Measurements from ENCODE around the gene ASCC3. TPM values are rescaled to one million over a fixed set of nuclear protein-coding genes. Genes with fewer than 3 reads are reported as not detected.

Gene ASCC3
- polyA plus RNA-seq, 1 experiment: 56.0 TPM

DNA sequence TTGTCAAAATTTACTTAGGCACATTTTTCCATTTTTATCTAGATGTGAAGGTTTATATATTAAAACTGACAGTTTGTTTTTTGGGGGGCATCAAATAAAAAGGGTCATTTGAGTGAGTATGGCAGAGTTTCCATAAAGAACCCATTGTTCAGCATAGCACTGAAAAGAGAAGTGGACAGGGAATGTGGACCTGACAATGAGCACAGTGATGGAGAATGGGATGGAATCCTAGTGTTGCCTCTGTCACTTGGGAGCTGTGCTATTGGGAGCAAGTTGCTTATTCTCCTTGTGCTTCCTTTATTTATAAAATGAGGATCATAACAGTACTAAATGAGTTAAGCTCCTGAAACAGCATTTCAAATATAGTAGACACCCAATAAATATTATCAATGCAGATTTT lies 285.7 kb downstream of the ASCC3 start:
- H3K4me3 ChIP-seq (ENCODE audit: low read depth, low read length): no peak overlapping the region
- H3K9me3 ChIP-seq (ENCODE audit: control insufficient read depth, insufficient read depth, low read length): no peaks in the 10 kb centered on the region
- no peaks in the 10 kb centered on the region for H3K27me3 ChIP-seq (ENCODE audit: control insufficient read depth, insufficient read depth, low read length)
- no peak for DNase-seq (ENCODE audit: low read depth, low spot score)
- H3K27ac ChIP-seq (ENCODE audit: low read depth, low read length): no peak overlapping the region
- TF ChIP-seq, protein P1, sequence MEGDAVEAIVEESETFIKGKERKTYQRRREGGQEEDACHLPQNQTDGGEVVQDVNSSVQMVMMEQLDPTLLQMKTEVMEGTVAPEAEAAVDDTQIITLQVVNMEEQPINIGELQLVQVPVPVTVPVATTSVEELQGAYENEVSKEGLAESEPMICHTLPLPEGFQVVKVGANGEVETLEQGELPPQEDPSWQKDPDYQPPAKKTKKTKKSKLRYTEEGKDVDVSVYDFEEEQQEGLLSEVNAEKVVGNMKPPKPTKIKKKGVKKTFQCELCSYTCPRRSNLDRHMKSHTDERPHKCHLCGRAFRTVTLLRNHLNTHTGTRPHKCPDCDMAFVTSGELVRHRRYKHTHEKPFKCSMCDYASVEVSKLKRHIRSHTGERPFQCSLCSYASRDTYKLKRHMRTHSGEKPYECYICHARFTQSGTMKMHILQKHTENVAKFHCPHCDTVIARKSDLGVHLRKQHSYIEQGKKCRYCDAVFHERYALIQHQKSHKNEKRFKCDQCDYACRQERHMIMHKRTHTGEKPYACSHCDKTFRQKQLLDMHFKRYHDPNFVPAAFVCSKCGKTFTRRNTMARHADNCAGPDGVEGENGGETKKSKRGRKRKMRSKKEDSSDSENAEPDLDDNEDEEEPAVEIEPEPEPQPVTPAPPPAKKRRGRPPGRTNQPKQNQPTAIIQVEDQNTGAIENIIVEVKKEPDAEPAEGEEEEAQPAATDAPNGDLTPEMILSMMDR (IDR thresholded peaks at IDR 0.05; ENCODE audit: low read depth, low read length): no peak
- CTCF ChIA-PET: interaction anchor here (0.6 to 1.3 kb wide), 2 partner anchors 9 to 488 kb away, joined by 3 to 6 read pairs; no protein-coding TSS in a partner anchor
- POLR2A ChIA-PET: no interaction called here

GRCh38 chr6:100593522-100593921 lies 287.6 kb downstream of the ASCC3 start:
- TF ChIP-seq, protein P1 (IDR thresholded peaks at IDR 0.05; ENCODE audit: low read depth, low read length): no peak
- H3K27me3 ChIP-seq (ENCODE audit: control insufficient read depth, insufficient read depth, low read length): no peaks in the 10 kb centered on the region
- H3K27ac ChIP-seq (ENCODE audit: low read depth, low read length): no peak overlapping the region
- no peak overlapping the region for H3K4me3 ChIP-seq (ENCODE audit: low read depth, low read length)
- ChIA-PET POLR2A (no interaction called here), CTCF (interaction anchor here (1.7 kb wide), 1 partner anchor 726 kb away, joined by 5 read pairs; no protein-coding TSS in a partner anchor)
- DNase-seq (ENCODE audit: low read depth, low spot score): no peak
- H3K9me3 ChIP-seq (ENCODE audit: control insufficient read depth, insufficient read depth, low read length): no peaks in the 10 kb centered on the region

DNA sequence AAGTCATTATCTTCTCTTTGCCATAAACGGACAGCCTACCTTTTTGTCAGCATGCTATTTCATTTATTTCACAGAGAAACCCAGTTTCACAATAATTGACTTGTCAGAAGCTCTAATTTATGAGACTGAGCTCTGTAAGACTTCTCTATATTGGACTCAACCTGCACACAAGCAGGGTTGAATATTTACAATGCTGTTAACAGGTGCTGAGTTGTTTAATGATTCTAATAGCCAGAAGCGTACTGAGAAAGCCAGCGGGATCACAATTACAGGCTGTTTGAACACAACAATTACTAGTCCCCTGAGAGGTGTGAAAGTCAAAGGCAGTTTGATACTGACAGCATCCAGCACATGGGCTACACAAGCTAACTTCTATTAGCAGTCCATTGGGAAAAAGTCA lies 288.2 kb downstream of the ASCC3 start:
- H3K27me3 ChIP-seq (ENCODE audit: control insufficient read depth, insufficient read depth, low read length): no peaks in the 10 kb centered on the region
- H3K4me3 ChIP-seq (ENCODE audit: low read depth, low read length): no peak overlapping the region
- no peaks in the 10 kb centered on the region for H3K9me3 ChIP-seq (ENCODE audit: control insufficient read depth, insufficient read depth, low read length)
- TF ChIP-seq, protein P1 (IDR thresholded peaks at IDR 0.05; ENCODE audit: low read depth, low read length): no peak
- CTCF ChIA-PET: interaction anchor here (1.7 kb wide), 1 partner anchor 725 kb away, joined by 5 read pairs; no protein-coding TSS in a partner anchor
- no peak for DNase-seq (ENCODE audit: low read depth, low spot score)
- H3K27ac ChIP-seq (ENCODE audit: low read depth, low read length): no peak overlapping the region
- POLR2A ChIA-PET: no interaction called here

DNA sequence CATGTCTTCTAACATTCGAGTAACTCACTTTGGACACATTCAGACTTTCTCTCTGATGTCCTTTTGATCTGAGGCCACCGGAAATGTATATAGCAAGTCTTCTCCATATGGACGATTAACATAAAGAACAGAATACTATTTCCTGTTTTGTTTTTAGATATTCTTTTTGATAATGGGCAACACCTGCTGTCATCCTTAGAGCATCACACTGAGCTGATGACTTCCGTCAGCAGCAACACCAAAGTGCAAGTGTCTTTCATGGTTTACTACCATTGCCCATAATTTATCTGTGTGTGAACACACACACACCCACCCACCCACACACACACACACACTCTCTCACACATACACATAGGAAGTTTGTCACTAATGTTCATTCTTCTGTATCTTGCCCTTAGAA lies 303.7 kb downstream of the ASCC3 start:
- H3K27ac ChIP-seq (ENCODE audit: low read depth, low read length): no peak overlapping the region
- no peak for DNase-seq (ENCODE audit: low read depth, low spot score)
- no peak overlapping the region for H3K4me3 ChIP-seq (ENCODE audit: low read depth, low read length)
- no peaks in the 10 kb centered on the region for H3K9me3 ChIP-seq (ENCODE audit: control insufficient read depth, insufficient read depth, low read length)
- TF ChIP-seq, protein P1 (IDR thresholded peaks at IDR 0.05; ENCODE audit: low read depth, low read length): no peak
- no peaks in the 10 kb centered on the region for H3K27me3 ChIP-seq (ENCODE audit: control insufficient read depth, insufficient read depth, low read length)
- ChIA-PET CTCF (interaction anchor here (0.6 kb wide), 1 partner anchor 24 kb away, joined by 3 read pairs; no protein-coding TSS in a partner anchor), POLR2A (no interaction called here)

GRCh38 chr6:100575921-100576320 lies 305.2 kb downstream of the ASCC3 start:
- TF ChIP-seq, protein P1 (IDR thresholded peaks at IDR 0.05; ENCODE audit: low read depth, low read length): no peak
- ChIA-PET POLR2A (interaction anchor here (0.7 kb wide), 1 partner anchor 16 kb away, joined by 3 read pairs; no protein-coding TSS in a partner anchor), CTCF (interaction anchor here (2.4 kb wide), 1 partner anchor 574 kb away, joined by 8 read pairs; no protein-coding TSS in a partner anchor)
- Histone ChIP-seq H3K27ac (ENCODE audit: low read depth, low read length) (no peak overlapping the region), H3K27me3 (ENCODE audit: control insufficient read depth, insufficient read depth, low read length) (no peaks in the 10 kb centered on the region), H3K9me3 (ENCODE audit: control insufficient read depth, insufficient read depth, low read length) (no peaks in the 10 kb centered on the region), H3K4me3 (ENCODE audit: low read depth, low read length) (no peak overlapping the region)
- no peak for DNase-seq (ENCODE audit: low read depth, low spot score)
